NT2/D1 (cell line): Measurements from ENCODE around the gene LZIC.

Source experiments
- SUZ12 ChIP-seq: IDR thresholded peaks from 2 replicates; pipeline ENCODE4 v1.6.1; 2011; ENCODE audit not compliant: insufficient read length, insufficient read depth; ENCODE audit errors: extremely low read depth
- YY1 ChIP-seq: IDR thresholded peaks from 2 replicates; pipeline ENCODE4 v1.6.1; 2011; ENCODE audit not compliant: insufficient read length, insufficient read depth
- ZNF274 ChIP-seq: IDR thresholded peaks from 2 replicates; pipeline ENCODE4 v1.6.1; 2011; ENCODE audit warnings: mild to moderate bottlenecking, low read depth, low read length

GRCh38 chr1:9957726-9958125 is 14.5 kb upstream of the LZIC start:
- TF ChIP-seq ZNF274 (no peak), YY1 (no peak), SUZ12 (no peak)
